Neural cell (in vitro differentiated cells): ENCODE measurements around the gene KPNA1. TPM values are rescaled to one million over a fixed set of nuclear protein-coding genes. Genes with fewer than 3 reads are reported as not detected.

ENCODE experiments used
- H2AFZ ChIP-seq: fragments of 200-600, 300-800 bp; sonication (generic), shearing (Covaris generic); 2 replicates; pipeline ENCODE4 v1.6.0; 2014; ENCODE audit warnings: low read depth, mild to moderate bottlenecking, antibody characterized with exemption, low read length, moderate library complexity
- H3F3A ChIP-seq: fragments of 200-600 bp; shearing (Covaris generic); 2 replicates; pipeline ENCODE4 v1.6.1; 2016; ENCODE audit warnings: mild to moderate bottlenecking, moderate library complexity, mixed read lengths, antibody characterized with exemption, low read length; ENCODE audit not compliant: insufficient read depth, poor library complexity, severe bottlenecking
- H3K27ac ChIP-seq: fragments of 200-600, 300-800 bp; sonication (generic), shearing (Covaris generic); 2 replicates; pipeline ENCODE4 v1.5.1; 2014; ENCODE audit warnings: mild to moderate bottlenecking, low read length, moderate library complexity
- H3K27me3 ChIP-seq: fragments of 300-800, 200-600 bp; sonication (generic), shearing (Covaris generic); 2 replicates; pipeline ENCODE4 v1.6.0; 2014; ENCODE audit warnings: mild to moderate bottlenecking, low read depth, low read length, moderate library complexity; ENCODE audit not compliant: insufficient read depth
- H3K36me3 ChIP-seq: fragments of 300-800, 200-600 bp; sonication (generic), shearing (Covaris generic); 2 replicates; pipeline ENCODE4 v1.5.1; 2014; ENCODE audit warnings: mild to moderate bottlenecking, antibody characterized with exemption, low read length, moderate library complexity; ENCODE audit not compliant: insufficient read depth
- H3K4me2 ChIP-seq: fragments of 300-800, 200-600 bp; sonication (generic), shearing (Covaris generic); 2 replicates; pipeline ENCODE4 v1.6.0; 2014; ENCODE audit warnings: mild to moderate bottlenecking, low read length
- H3K4me3 ChIP-seq: fragments of 300-800, 200-600 bp; sonication (generic), shearing (Covaris generic); 2 replicates; pipeline ENCODE4 v1.5.1; 2014; ENCODE audit warnings: mild to moderate bottlenecking, low read length, moderate library complexity
- H3K79me2 ChIP-seq: fragments of 200-600 bp; shearing (Covaris generic); replicated peaks from 2 replicates; pipeline ENCODE4 v1.6.0; 2014; ENCODE audit warnings: mild to moderate bottlenecking, low read length, moderate library complexity; ENCODE audit not compliant: insufficient read depth
- H3K9ac ChIP-seq: fragments of 300-800, 200-600 bp; sonication (generic), shearing (Covaris generic); 2 replicates; pipeline ENCODE4 v1.6.1; 2016; ENCODE audit warnings: mild to moderate bottlenecking, low read length, mixed read lengths
- H3K9me2 ChIP-seq: fragments of 200-600 bp; shearing (Covaris generic); 2 replicates; pipeline ENCODE4 v1.6.1; 2016; ENCODE audit warnings: mild to moderate bottlenecking, low read length, mixed read lengths; ENCODE audit not compliant: insufficient read depth
- H3K9me3 ChIP-seq: fragments of 200-600, 300-800 bp; sonication (generic), shearing (Covaris generic); 2 replicates; pipeline ENCODE4 v1.6.1; 2016; ENCODE audit warnings: mild to moderate bottlenecking, mixed run types, low read length, moderate library complexity, mixed read lengths
- H4K20me1 ChIP-seq: fragments of 200-600 bp; shearing (Covaris generic); 2 replicates; pipeline ENCODE4 v1.6.1; 2016; ENCODE audit warnings: mild to moderate bottlenecking, mixed run types; ENCODE audit not compliant: insufficient read depth
- CTCF ChIP-seq: fragments of 450-650 bp; IDR thresholded peaks from 2 replicates; pipeline ENCODE4 v1.5.1; 2014; ENCODE audit warnings: antibody characterized with exemption, mild to moderate bottlenecking, moderate library complexity; ENCODE audit not compliant: poor library complexity, severe bottlenecking
- EP300 ChIP-seq: fragments of 450-650 bp; conservative IDR thresholded peaks from 2 replicates; pipeline ENCODE4 v1.6.1; 2014; ENCODE audit warnings: antibody characterized with exemption, mild to moderate bottlenecking, moderate library complexity; ENCODE audit not compliant: poor library complexity, severe bottlenecking
- EZH2 ChIP-seq: fragments of 200-600, 300-800 bp; shearing (Covaris generic), sonication (generic); IDR thresholded peaks from 2 replicates; pipeline ENCODE4 v1.6.1; 2014; ENCODE audit warnings: antibody characterized with exemption, low read length, borderline replicate concordance, mild to moderate bottlenecking; ENCODE audit not compliant: insufficient read depth, poor library complexity, severe bottlenecking
- MXI1 ChIP-seq: fragments of 450-650 bp; conservative IDR thresholded peaks from 2 replicates; pipeline ENCODE4 v1.6.1; 2014; ENCODE audit warnings: antibody characterized with exemption, mild to moderate bottlenecking; ENCODE audit not compliant: poor library complexity, severe bottlenecking
- POLR2AphosphoS5 ChIP-seq: IDR thresholded peaks from 2 replicates; pipeline ENCODE4 v1.6.1; 2012
- RAD21 ChIP-seq: fragments of 450-650 bp; conservative IDR thresholded peaks from 2 replicates; pipeline ENCODE4 v1.6.1; 2014; ENCODE audit warnings: antibody characterized with exemption, mild to moderate bottlenecking, moderate library complexity
- REST ChIP-seq: IDR thresholded peaks from 2 replicates; pipeline ENCODE4 v1.6.1; 2012; ENCODE audit warnings: borderline replicate concordance
- SMC3 ChIP-seq: fragments of 450-650 bp; conservative IDR thresholded peaks from 2 replicates; pipeline ENCODE4 v1.6.1; 2014; ENCODE audit warnings: antibody characterized with exemption, mild to moderate bottlenecking, moderate library complexity; ENCODE audit not compliant: poor library complexity
- TAF1 ChIP-seq: IDR thresholded peaks from 2 replicates; pipeline ENCODE4 v1.6.1; 2012; ENCODE audit warnings: low read depth
- polyA plus RNA-seq: library from polyadenylated mRNA; depleted of rRNA; stranded (reverse); fragments of >200 nt; gene quantifications from 2 replicates; pipeline ENCODE4 v1.2.3, GENCODE V29; 2014

The KPNA1 gene
- polyA plus RNA-seq, 1 donor from 2014 or later, result 35.8 TPM

- Histone ChIP-seq H2AFZ (no peak overlapping the region), H3K27ac (no peak overlapping the region), H3K36me3 (no peaks in the 10 kb centered on the region), H3K4me3 (no peak overlapping the region), H4K20me1 (no peaks in the 10 kb centered on the region), H3F3A (no peaks in the 10 kb centered on the region), H3K4me2 (no peak overlapping the region), H3K9ac (no peak overlapping the region), H3K27me3 (no peaks in the 10 kb centered on the region), H3K9me2 (no peaks in the 10 kb centered on the region), H3K9me3 (no peaks in the 10 kb centered on the region), H3K79me2 (peaks cover 3% of the 10 kb centered on the region)
- TF ChIP-seq TAF1, result no peak
- no peak for TF ChIP-seq REST
- no peak for TF ChIP-seq RAD21
- TF ChIP-seq CTCF, result no peak
Observed at GRCh38 chr3:122387709-122388108, 127.0 kb downstream of the KPNA1 start.

GRCh38 chr3:122383771-122384697 lies 130.7 kb downstream of the KPNA1 start, which contains the start of gene FAM162A:
TSS of gene FAM162A (plus strand) at chr3:122384182. CDS start at chr3:122384266, 84 bp downstream.
- Histone ChIP-seq H3K4me3 (peak within 1 kb of the TSS; percentile 69), H3F3A (no peaks in the 10 kb centered on the region), H3K36me3 (no peaks in the 10 kb centered on the region), H3K27ac (peak within 1 kb of the TSS; percentile 84), H4K20me1 (no peaks in the 10 kb centered on the region), H3K9ac (peak within 1 kb of the TSS; percentile 69), H3K79me2 (peaks cover 15% of the 10 kb centered on the region), H2AFZ (peak within 1 kb of the TSS; percentile 96), H3K9me3 (no peaks in the 10 kb centered on the region), H3K9me2 (no peaks in the 10 kb centered on the region), H3K4me2 (peak within 1 kb of the TSS; percentile 99), H3K27me3 (no peaks in the 10 kb centered on the region)
- TF ChIP-seq RAD21, result peak; percentile 52
- TF ChIP-seq SMC3, result peak; percentile 65
- peak; percentile 54 for TF ChIP-seq REST
- TF ChIP-seq EZH2, result no peak
- TF ChIP-seq TAF1, result peak; percentile 35
- TF ChIP-seq POLR2AphosphoS5, result peak; percentile 63
- peak; percentile 94 for TF ChIP-seq CTCF
- TF ChIP-seq EP300, result peak; percentile 47
- peak; percentile 94 for TF ChIP-seq MXI1
